HG03460 (cell line): ENCODE results near the gene ZBTB20.
A peak's percentile ranks its signal among the peaks of the same experiment; 100 is the strongest.

Source experiments
- ATAC-seq: cut with Tn5 transposase; IDR thresholded peaks from one replicate; pipeline ENCODE4 v1.9.1; 2021; ENCODE audit not compliant: unreplicated experiment

The ZBTB20 gene

DNA sequence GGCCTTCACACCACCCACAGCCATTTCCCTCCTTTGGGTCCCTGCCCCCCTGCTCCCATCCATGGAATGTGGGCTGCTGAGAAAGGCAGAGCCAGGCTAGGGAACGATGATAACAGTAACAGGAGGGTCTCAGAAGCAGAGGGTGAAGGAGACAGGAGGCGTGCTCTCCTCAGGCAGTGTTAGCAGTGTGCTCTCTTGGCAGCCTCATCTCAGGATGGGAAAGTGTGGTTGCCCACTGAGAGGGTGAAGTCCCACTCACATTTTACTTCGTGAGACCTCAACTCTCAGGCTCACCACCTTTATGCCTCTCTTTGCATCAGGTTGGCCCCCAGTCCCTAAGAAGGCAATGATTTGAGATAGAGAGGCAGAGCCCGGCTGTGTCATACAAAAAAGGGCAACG is 828.8 kb downstream of the ZBTB20 start:
- no peak for ATAC-seq

DNA sequence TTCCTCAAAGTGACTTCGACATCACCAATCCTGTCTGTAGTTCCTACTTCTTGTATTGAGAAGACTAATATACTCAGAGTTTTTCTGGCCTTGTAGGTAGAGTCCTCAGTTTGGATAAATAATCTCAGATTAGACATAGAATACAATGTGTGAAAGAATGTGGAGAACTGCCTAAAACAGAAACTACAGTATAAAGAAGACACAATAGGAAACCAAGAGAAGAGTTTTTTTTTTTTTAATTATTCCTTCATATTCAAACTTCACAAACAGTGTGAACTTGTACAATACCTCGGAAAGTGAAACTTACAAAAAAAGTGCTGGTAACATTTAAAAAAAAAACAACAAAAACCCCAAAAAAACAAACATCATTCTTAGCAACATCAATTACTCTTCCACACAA is 832.8 kb downstream of the ZBTB20 start:
- no peak for ATAC-seq

DNA sequence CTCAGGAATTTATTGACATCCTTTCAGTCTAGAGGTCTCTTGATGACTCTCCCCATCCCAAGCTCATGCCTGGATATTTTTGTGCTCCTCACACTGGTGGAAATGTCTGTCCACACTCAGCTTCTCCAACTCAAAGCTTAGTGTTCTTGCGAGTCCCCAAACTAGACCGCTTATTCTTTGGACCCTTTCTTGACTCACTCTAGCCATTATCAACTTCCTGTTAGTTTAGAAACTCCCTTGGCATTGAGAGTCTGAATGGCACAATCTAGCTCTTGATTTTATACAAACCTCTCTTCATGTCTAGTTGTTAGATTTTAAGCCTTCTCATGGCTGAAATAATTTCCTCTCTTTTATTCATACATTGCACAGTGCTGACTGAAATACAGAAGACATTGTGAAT is 833.7 kb downstream of the ZBTB20 start:
- ATAC-seq = no peak

DNA sequence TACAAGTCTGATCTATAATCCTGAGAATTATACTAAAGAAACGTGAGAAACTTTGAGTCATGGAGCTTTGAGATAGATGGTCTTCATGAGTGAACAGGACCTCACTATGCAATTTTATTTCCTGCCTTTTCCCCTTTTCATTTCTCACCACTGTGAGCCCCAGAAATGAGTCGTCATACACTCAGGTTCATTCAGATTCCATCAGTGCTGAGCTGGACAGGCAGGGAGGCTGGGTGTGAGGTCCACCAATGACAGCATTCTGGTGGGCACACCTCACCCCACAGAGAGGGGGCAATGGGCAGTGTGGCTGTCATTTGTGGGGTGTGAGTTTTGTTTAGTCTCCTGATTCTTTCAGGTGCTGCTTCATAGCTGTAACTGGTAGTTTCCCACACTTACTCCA is 836.4 kb downstream of the ZBTB20 start:
- no peak for ATAC-seq

DNA sequence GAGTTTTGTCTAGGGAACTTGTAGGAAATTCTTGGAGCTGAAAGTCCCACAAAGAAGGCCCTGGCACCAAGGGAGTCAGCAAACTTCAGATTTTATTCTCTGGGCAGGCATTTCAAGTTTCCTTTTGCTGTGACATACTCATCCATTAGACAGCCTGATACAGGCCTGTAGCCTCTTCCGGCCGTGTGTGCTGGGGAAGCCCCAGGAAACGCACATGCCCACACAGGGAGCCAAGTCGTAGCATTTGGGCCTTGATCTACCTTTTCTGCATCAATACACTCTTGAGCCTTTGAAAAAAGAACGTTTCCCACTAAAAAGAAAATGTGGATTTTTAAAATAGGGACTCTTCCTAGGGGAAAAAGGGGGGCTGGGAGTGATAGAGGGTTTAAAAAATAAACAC is 838.3 kb downstream of the ZBTB20 start:
- peak; percentile 87 for ATAC-seq

DNA sequence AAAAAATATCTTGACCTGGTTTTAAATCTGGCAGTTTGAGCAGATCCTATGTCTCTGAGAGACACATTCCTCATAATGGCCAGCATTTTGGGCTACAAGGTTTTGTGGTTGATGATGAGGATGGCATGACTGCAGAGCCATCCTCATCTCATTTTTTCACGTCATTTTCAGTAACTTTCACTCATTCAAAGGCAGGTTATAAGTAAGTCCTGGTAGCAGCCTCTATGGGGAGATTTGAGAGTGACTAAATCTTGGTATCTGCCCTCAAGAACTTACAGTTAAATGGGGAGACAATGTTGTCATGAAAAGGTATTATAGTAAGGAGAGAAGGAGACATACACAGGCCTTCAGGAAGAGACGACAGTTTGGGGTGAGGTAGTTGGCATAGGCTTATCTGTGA is 838.7 kb downstream of the ZBTB20 start:
- peak; percentile 12 for ATAC-seq

DNA sequence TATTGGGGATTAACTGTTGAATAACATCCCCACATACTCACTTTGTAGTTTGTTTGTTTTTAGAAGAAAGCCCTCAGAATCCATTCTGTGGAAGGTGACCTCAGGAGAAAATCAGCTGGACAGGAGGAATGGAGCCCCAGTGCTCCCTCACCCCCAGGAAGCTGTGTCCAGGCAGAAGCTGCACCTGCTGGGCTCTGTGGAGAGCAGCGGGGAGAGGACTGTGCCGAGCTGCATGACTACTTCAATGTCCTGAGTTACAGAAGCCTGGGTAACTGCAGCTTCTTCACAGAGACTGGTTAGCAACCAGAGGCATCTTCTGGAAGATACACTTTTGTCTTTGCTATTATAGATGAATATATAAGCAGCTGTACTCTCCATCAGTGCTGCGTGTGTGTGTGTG is 839.3 kb downstream of the ZBTB20 start:
- no peak for ATAC-seq

DNA sequence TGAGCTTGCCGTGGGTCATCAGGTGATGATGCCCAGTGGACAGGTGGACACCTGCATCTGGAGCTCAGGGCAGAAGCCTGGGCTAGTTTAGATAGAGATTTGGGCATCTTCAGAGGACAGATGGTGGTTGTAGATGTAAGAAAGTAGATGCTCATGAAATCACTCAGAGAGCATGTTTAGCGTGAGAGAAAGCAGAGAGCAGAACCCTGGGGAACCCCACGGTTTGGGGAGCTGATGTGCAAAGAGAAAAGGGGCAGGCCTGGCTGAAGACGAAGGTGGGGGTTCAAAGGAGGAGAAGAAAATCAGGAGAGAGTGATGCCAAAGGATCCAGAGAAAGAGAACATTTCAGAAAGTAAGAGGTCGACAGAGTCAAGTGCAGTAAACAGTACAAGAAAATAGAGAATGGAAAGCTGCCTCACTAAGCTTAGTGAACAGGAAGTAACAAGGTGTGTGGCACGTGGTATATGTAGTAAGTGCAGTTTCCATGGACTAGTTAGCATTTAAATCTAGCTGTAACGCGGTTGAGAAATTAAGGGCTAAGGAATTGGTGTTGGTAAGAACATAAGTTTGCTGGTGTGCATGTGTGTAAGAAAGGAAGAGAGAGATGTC is 839.8 kb downstream of the ZBTB20 start:
- no peak for ATAC-seq

DNA sequence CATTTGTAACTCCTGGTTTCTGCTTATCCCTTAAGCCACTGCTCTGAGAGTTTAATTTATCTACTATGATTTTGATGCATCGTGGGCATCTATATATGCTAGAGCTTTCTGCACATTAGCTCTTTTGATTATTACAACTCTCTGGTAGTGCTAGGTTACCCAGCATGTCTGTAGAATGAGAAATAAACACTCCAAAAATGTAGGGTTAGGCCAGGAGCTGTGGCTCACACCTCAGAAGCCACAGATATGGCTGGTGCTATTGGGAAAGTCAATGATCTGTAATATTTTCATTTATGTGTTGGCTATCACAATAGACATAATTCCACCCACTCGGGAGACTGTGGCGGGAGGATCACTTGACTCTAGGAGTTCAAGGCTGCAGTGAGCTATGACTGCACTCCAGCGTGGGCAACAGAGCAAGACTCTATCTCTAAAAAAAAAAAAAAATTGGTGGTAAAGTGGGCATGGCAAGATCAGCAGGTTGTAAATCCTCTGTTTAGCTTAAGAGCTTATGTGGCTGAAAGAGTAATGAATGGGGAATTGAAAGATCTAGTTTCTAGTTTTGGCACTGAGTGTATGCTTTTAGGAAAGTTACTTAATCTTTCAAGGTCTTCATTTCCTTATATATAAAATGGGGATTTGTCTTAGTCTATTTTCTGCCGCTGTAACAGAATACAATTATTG is 847.0 kb downstream of the ZBTB20 start:
- ATAC-seq = no peak

DNA sequence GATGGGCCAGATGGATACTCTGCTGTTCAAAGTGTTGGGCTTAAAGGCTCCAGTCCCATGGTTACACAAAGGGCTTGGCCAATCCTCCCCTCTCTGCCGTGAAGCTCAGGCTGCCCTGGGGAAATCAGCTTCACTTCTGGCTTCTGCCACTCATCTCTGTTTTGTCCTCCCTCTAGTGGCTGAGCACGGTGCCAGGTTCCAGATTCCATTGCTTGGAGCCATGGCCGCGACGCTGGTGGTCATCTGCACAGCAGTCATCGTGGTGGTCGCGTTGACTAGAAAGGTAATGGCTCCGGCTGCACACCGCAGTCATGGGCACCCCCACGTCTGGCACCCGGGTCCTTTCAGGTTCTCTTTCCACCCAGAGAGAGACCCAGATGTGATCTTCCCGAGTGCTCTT is 847.7 kb downstream of the ZBTB20 start:
- ATAC-seq = no peak

DNA sequence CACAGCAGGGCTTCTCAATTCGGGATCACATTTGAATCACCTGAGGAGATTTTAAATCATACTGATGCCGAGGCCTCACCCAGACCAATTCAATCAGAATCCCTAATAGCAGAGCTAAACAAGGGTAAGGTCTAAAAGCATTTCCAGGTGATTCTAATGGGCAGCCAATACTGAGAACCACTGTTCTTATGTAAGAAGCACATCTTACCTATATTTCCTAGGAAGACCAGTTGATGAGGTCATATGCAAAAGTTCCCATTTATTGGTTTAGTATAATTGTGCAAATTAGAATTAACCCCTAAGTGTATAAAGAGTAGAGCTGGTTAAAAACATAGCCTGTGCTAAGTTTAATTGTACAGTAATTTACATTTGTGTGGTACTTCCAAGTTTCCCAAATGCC is 851.1 kb downstream of the ZBTB20 start:
- no peak for ATAC-seq

DNA sequence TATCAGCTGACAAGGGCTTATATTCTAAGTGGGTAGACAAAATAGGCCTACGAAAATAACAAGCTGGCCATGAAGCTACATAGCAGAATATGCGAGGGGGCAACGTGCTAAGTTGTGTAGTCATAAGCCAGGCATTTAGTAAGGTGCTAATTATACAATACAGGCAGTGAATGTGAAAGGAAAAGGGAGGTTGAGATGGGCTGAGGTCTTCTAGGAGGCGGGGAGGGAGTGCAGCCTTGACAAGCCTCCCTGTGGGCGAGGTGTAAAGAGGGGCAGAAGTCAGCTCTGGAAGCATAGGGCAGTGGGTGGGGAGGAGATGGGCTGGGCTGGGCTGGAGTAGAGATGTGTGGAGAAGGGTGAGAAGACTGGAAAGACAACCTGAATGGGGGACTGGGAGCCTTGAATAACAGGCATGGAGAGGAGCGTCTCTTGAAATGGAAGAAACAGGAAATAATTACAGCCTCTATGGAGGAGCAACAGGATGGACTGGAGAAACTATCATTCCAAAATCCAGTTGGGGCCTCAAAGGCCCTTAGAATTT is 852.1 kb downstream of the ZBTB20 start:
- no peak for ATAC-seq

DNA sequence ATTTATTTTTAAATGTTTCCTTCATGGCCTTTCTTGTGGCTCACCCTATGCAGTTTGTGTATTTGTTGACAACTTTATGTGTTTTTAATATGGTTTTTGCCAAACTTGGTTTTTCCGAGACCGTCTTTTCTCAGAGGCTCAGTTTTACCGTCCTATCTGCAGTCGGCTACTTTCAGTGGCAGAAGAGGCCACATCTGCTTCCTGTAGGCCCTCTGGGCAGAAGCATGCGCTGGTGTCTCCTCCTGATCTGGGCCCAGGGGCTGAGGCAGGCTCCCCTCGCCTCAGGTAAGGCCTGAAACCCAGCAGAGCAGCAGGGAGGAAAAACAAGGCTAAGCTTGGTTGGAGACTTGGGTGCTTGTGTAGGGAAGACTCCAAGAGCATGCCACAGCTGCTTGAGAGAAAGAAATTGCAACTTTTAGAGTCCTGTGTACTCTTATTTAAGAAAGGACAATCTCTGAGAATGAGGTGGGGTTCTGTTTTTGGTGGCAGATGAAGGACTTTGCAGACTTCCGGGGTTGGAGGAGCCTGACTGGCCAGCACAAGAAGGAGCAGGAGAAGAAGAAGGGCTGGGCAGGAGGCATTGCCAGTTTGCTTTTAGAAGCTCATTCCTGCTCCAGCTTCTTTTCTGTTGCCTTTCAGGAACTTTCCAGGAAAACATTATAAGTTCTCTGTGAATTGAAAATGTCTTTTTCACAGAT is 853.1 kb downstream of the ZBTB20 start, which contains the start of gene TIGIT:
Gene TIGIT, plus strand, starts transcription at position 191 of the 698 bp plus-strand sequence. Its CDS starts 34 bp downstream, at position 225.
- ATAC-seq = no peak

DNA sequence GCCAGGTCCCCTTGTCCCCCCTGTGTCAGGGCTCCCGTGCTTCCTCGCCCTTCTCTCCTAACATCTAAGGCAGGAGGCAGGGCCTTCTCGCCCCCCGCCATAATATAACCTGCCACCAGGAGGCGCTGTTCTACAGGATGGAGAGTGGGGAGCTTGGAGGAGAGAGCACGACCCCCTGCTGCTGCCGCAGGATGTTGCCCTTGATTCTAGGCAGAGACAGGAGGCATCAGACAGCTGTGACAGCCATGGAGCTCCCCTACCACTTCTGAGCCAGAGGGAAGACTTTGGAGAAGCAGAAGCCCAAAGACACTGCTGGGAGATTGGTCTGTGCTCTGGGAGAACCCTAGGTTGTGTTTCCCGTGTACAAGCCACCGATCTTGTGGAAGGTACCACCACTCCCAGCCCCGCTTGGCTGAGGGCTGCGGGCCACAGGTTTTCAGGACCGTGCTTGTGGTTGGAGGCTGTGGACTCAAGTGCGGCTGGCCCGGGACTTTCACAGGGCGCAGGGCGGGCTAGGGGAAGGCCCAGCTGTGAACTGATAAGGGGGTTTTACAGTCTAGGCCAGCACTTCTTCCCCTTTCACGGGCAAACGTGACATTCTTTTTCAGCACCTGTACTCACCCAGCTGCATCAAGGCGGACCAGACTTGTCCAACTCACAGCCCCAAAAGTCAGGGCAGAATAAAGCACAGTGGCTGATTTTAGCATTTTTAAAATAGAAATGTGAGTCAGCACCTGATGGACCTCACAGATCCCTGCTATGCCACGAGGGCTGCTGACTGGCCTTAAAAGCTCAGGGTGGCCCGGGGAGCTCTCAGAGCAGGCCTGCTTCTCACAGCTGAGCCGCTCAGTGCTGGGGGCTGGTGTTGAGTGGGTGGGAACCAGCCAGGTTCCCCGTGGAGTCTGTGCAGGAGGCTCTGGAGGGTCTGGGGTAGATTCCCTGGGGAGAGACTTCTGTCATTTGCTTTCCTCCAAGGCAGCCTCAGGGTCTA is 855.9 kb downstream of the ZBTB20 start:
- peak; percentile 91 for ATAC-seq

DNA sequence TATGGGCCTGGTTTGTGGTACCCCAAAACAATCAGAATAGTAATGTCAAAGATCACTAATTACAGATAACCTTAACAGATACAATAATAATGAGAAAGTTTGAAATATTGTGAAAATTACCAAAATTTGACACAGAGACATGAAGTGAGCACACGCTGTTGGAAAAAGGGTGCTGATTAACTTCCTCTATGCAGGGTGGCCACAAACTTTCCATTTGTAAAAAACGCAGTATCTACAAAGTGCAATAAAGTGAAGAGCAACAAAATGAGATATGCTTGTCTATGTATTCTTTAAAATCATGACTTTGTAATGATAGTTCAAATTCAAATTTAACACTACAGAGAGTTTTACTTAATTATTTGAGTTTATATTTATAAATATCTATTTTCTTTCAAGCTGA is 860.8 kb downstream of the ZBTB20 start:
- ATAC-seq = no peak

DNA sequence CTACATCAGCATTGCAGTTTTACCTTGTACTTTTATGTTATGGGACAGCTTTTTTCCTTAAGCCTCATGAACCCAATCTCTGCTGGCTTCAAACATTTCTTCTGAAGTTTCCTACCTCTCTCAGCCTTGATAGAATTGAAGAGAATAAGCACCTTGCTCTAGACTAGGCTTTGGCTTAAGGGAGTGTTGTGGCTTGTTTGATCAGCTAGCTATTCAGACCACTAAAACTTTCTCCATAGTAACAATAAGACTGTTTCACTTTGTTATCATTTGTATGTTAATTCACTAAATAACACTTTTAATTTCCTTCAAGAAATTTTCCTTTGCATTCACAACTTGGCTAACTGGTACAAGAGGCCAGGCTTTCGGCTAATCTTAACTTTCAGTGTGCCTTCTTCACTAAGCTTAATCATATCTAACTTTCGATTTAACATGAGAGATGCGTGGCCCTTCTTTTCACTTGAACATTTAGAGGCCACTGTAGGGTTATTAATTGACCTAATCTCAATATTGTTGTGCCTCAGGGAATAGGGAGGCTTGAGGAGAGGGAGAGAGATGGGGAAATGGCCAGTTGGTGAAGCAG is 861.3 kb downstream of the ZBTB20 start:
- no peak for ATAC-seq

DNA sequence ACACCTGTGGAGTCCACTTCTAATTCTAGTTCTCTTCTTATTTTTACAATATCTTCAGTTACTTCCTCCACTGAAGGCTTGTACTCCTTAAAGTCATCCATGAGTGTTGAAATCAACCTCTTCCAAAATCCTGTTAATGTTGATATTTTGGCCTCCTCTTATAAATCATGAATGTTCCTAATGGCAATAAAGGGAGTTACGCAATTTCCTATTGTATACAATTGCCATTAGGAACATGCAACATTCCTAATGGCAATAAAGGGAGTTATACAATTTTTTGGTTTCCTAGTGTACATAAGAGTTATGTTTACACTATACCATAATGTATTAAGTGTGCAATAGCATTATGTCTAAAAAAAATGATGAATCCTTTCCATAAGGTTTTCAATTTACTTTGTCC is 862.4 kb downstream of the ZBTB20 start:
- no peak for ATAC-seq
